HUES64 (cell line): ENCODE measurements around the gene SLC25A21.

Experiments used
- H3K27ac ChIP-seq: 2 replicates; pipeline ENCODE4 v1.7.0; 2013; ENCODE audit warnings: low read depth, low read length, inconsistent platforms
- H3K27me3 ChIP-seq: 2 replicates; pipeline ENCODE4 v1.6.1; 2013; ENCODE audit warnings: mild to moderate bottlenecking, low read length; ENCODE audit not compliant: insufficient read depth
- H3K36me3 ChIP-seq: 2 replicates; pipeline ENCODE4 v1.6.1; 2013; ENCODE audit warnings: mild to moderate bottlenecking, low read length; ENCODE audit not compliant: insufficient read depth
- H3K4me1 ChIP-seq: 2 replicates; pipeline ENCODE4 v1.6.1; 2013; ENCODE audit warnings: mild to moderate bottlenecking, low read length, moderate library complexity; ENCODE audit not compliant: insufficient read depth
- H3K4me3 ChIP-seq: 2 replicates; pipeline ENCODE4 v1.5.1; 2013; ENCODE audit warnings: mild to moderate bottlenecking, low read length, moderate library complexity
- H3K9ac ChIP-seq: 2 replicates; pipeline ENCODE4 v1.6.1; 2013; ENCODE audit warnings: mild to moderate bottlenecking, low read depth, low read length
- H3K9me3 ChIP-seq: 2 replicates; pipeline ENCODE4 v1.6.1; 2013; ENCODE audit warnings: low read depth, low read length; ENCODE audit not compliant: insufficient read depth
- WGBS: fragments of 150-250, 120-280 bp; methylation state at CpG from one replicate; pipeline ENCODE4 v1.1.7; 2013; ENCODE audit warnings: missing lambda C conversion rate; 5-methylcytosine and 5-hydroxymethylcytosine counted together

SLC25A21 gene

GRCh38 chr14:36665887-36666415, 506.5 kb downstream of the SLC25A21 start:
- Histone ChIP-seq H3K27ac (no peak overlapping the region), H3K4me1 (peaks cover 16% of the 10 kb centered on the region; the same call in 1 of the 2 replicates), H3K27me3 (peaks cover 99% of the 10 kb centered on the region), H3K9ac (no peak overlapping the region), H3K9me3 (no peaks in the 10 kb centered on the region), H3K36me3 (no peaks in the 10 kb centered on the region), H3K4me3 (peak overlapping the region; percentile 39; the same call in 1 of the 2 replicates)
- WGBS = 6% methylated on average over 18 of the region's 18 CpGs

GRCh38 chr14:36664322-36665193, 507.8 kb downstream of the SLC25A21 start:
- 7% methylated on average over 9 of the region's 9 CpGs for WGBS
- H3K27ac ChIP-seq = no peak overlapping the region

GRCh38 chr14:36663404-36664321, 508.7 kb downstream of the SLC25A21 start:
- peaks cover 18% of the 10 kb centered on the region; the same call in 1 of the 2 replicates for H3K4me1 ChIP-seq
- H3K27ac ChIP-seq = no peak overlapping the region
- 2% methylated on average over 39 of the region's 39 CpGs for WGBS
- H3K9me3 ChIP-seq = no peaks in the 10 kb centered on the region
- H3K4me3 ChIP-seq = peak overlapping the region; percentile 49
- peaks cover 99% of the 10 kb centered on the region for H3K27me3 ChIP-seq
- no peak overlapping the region for H3K9ac ChIP-seq
- H3K36me3 ChIP-seq = no peaks in the 10 kb centered on the region

More at GRCh38 chr14:36664322-36665193, 507.8 kb downstream of the SLC25A21 start:
- H3K36me3 ChIP-seq = no peaks in the 10 kb centered on the region
- H3K4me1 ChIP-seq = peaks cover 16% of the 10 kb centered on the region; the same call in 1 of the 2 replicates
- no peak overlapping the region for H3K9ac ChIP-seq
- peaks cover 99% of the 10 kb centered on the region for H3K27me3 ChIP-seq
- H3K4me3 ChIP-seq = no peak overlapping the region
- H3K9me3 ChIP-seq = no peaks in the 10 kb centered on the region

- WGBS = 1% methylated on average over 71 of the region's 71 CpGs
- no peaks in the 10 kb centered on the region for H3K9me3 ChIP-seq
Observed at GRCh38 chr14:36662543-36663403, 509.6 kb downstream of the SLC25A21 start.

GRCh38 chr14:36662258-36662542, 510.2 kb downstream of the SLC25A21 start:
- Histone ChIP-seq H3K27ac (no peak overlapping the region), H3K9me3 (no peaks in the 10 kb centered on the region), H3K9ac (no peak overlapping the region), H3K36me3 (no peaks in the 10 kb centered on the region), H3K27me3 (peaks cover 99% of the 10 kb centered on the region), H3K4me1 (peaks cover 18% of the 10 kb centered on the region; the same call in 1 of the 2 replicates), H3K4me3 (peak overlapping the region; percentile 49)
- WGBS = 0% methylated on average over 11 of the region's 11 CpGs

More at GRCh38 chr14:36662543-36663403, 509.6 kb downstream of the SLC25A21 start:
- Histone ChIP-seq H3K4me3 (peak overlapping the region; percentile 49), H3K9ac (no peak overlapping the region), H3K27me3 (peaks cover 99% of the 10 kb centered on the region), H3K27ac (no peak overlapping the region), H3K4me1 (peaks cover 18% of the 10 kb centered on the region; the same call in 1 of the 2 replicates), H3K36me3 (no peaks in the 10 kb centered on the region)

- Histone ChIP-seq H3K27ac (no peak within 1 kb of the TSS), H3K4me1 (peaks cover 18% of the 10 kb centered on the region; the same call in 1 of the 2 replicates), H3K9ac (no peak within 1 kb of the TSS), H3K27me3 (peaks cover 99% of the 10 kb centered on the region), H3K9me3 (no peaks in the 10 kb centered on the region), H3K36me3 (no peaks in the 10 kb centered on the region), H3K4me3 (peak within 1 kb of the TSS; percentile 49)
- WGBS = under 1% methylated on average over 44 of the region's 44 CpGs
Observed at GRCh38 chr14:36661506-36662257, 510.7 kb downstream of the SLC25A21 start, which contains the start of gene PAX9. Gene PAX9 (plus strand): TSS chr14:36661860. CDS start chr14:36662090, 230 bp downstream.

GRCh38 chr14:36660736-36661505, 511.5 kb downstream of the SLC25A21 start:
- peak overlapping the region; percentile 49 for H3K4me3 ChIP-seq

GRCh38 chr14:36659822-36660735, 512.3 kb downstream of the SLC25A21 start:
- Histone ChIP-seq H3K36me3 (no peaks in the 10 kb centered on the region), H3K9ac (no peak overlapping the region), H3K27me3 (peaks cover 99% of the 10 kb centered on the region), H3K4me3 (no peak overlapping the region), H3K27ac (no peak overlapping the region), H3K9me3 (no peaks in the 10 kb centered on the region), H3K4me1 (peaks cover 18% of the 10 kb centered on the region; the same call in 1 of the 2 replicates)
- 5% methylated on average over 18 of the region's 19 CpGs for WGBS

More at GRCh38 chr14:36660736-36661505, 511.5 kb downstream of the SLC25A21 start:
- Histone ChIP-seq H3K27ac (no peak overlapping the region), H3K4me1 (peaks cover 18% of the 10 kb centered on the region; the same call in 1 of the 2 replicates), H3K27me3 (peaks cover 99% of the 10 kb centered on the region), H3K36me3 (no peaks in the 10 kb centered on the region), H3K9me3 (no peaks in the 10 kb centered on the region), H3K9ac (no peak overlapping the region)
- 7% methylated on average over 35 of the region's 35 CpGs for WGBS
